AG20443 (cell line): ENCODE results near the gene LTB4R.

Experiments used
- DNase-seq: peaks from one replicate; pipeline ENCODE4 v3.0.0; 2012; ENCODE audit warnings: low spot score, mixed read lengths

LTB4R gene

GRCh38 chr14:24279301-24280186 is 31.8 kb upstream of the LTB4R start:
- peak; percentile 27 for DNase-seq

GRCh38 chr14:24280797-24281460 is 30.4 kb upstream of the LTB4R start:
- peak; percentile 57 for DNase-seq

- DNase-seq = no peak
Observed at GRCh38 chr14:24281636-24282035, 29.7 kb upstream of the LTB4R start.

- no peak for DNase-seq
Observed at GRCh38 chr14:24282736-24283135, 28.6 kb upstream of the LTB4R start.

GRCh38 chr14:24283796-24284460 is 27.4 kb upstream of the LTB4R start:
- DNase-seq = no peak

DNA sequence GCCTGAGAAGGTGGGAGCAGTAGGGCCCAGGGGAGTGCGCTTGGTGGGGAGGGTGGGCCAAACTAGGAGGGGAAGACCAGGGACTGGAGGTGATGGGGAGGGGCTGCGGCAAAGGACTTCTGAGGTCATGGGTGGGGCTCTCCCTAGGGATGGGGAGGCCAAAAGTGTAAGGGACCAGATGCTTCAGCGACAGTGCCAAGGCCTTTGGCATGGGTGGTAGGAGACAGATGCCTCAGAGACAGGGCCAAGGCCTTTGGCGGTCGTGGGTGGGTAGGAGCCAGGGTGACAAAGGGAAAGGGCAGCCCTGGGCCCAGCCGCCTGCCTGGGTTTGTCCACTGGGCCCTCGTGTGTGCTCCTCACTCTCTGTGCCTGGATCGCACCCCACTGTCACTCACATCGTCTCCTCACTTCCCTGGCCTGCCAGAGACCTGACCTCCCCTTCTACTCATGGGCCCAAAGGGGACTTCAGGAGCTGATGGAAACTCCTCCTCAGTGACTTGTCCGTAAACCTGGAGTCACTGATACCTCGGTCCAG is 26.7 kb upstream of the LTB4R start:
- no peak for DNase-seq

- DNase-seq = peak; percentile 63
Observed at GRCh38 chr14:24285351-24285750, 26.0 kb upstream of the LTB4R start.

GRCh38 chr14:24286996-24287395 is 24.3 kb upstream of the LTB4R start:
- no peak for DNase-seq

GRCh38 chr14:24289649-24290280 is 21.5 kb upstream of the LTB4R start:
- no peak for DNase-seq

- DNase-seq = no peak
Observed at GRCh38 chr14:24290746-24291145, 20.6 kb upstream of the LTB4R start.

DNA sequence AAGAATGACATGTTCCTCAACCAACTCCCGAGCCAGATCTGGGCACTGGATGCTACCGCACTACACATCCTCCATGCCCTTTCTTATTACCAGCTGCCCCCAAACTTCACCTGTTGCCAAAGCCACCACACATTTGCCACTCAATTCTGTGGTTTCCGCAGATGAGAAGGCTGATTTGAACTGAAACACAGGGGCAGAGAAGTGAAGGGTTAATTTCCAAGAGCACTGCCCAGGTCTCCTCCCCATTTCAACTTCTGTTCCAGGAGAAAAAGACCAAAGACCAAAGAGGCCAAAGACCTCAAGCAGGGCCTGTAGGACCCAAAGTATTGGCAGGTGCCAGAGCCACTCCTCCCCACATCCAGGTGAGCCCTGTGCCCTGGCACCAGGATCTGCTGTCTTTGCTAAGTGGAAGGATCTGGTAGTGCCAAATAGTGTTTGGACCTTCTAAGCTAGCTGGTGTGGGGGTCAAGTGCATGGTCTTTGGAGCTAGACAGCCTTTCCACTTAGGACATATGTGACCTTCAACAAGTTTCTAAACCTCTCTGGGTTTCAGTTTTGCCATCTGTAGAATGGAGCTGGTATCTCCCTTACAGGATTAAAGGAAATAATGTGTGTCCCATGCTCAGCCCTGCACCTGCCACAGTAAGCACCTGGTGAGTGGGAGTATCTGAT is 19.7 kb upstream of the LTB4R start:
- DNase-seq = no peak

DNA sequence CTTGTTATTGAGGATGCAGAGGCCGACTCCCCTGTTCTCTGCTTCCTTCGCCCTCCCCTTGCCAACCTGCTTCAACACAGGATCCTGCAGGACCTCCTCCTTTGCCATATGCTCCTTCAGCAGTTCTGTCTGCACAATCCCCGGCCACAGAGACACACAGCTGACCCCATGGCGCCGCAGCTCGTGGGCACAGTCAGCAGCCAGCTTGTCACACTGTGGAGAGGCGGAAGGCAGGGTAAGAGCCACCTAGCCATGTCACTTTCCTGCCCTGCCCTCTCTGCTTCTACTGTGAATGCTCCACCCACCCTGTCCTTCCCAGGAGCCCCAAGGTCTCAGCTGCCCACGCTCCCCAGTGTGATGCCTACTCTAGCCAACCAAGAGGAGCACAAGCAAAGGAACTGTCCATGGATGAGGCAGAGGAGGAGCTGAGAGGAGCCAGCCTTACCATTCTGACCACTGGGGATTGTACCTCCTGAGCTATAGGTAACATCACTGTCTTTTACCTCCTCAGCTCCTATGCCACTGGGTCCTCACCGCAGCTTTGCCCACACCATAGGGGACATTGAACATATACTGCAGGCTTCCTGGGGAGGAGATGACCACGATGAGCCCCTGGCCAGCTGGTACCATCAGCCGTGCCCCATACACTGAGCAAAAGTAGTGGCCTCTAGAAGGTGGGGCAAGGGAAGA is 19.0 kb upstream of the LTB4R start:
- DNase-seq = no peak

- no peak for DNase-seq
Observed at GRCh38 chr14:24293525-24293924, 17.8 kb upstream of the LTB4R start.

DNA sequence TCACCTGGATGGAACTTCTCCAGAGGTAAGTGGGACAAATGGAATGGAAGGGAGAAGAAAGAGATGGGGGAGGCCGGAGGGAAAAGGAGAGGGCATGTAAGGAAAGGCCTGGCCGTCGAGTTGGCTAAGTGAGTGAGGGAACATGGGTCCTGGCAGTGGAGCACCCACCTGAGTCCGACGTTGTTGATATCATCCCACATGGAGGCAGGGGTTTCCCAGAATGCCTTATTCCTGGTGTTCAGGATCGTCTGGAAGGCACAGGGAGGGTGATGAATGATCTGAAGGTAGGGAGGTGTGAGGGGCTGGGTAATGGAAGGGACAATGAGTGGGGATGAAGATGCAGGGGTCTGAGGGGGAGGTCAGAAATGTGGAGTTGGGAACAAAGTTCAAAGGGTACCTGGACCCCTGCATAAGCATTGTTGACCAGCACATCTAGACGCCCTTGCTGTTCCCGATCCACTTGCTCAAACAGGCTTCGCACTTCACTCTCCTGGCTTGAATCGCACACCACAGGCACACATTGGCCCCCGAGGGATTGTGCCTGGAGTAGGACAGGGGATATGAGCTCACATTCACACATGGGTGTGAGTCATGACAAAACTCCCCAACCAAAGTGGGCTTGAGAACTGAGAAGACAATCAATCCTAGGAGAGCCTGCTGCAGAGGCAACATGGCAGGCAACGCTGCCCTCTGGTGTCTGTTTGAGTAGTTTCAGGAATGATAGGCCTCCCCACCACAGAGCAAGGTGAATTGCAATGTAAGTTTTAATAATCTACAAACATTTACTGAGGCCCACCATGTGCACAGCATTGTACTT is 14.8 kb upstream of the LTB4R start:
- peak; percentile 90 for DNase-seq

GRCh38 chr14:24297190-24297964 is 13.9 kb upstream of the LTB4R start:
- no peak for DNase-seq

- DNase-seq = peak; percentile 79
Observed at GRCh38 chr14:24298892-24299254, 12.4 kb upstream of the LTB4R start.

DNA sequence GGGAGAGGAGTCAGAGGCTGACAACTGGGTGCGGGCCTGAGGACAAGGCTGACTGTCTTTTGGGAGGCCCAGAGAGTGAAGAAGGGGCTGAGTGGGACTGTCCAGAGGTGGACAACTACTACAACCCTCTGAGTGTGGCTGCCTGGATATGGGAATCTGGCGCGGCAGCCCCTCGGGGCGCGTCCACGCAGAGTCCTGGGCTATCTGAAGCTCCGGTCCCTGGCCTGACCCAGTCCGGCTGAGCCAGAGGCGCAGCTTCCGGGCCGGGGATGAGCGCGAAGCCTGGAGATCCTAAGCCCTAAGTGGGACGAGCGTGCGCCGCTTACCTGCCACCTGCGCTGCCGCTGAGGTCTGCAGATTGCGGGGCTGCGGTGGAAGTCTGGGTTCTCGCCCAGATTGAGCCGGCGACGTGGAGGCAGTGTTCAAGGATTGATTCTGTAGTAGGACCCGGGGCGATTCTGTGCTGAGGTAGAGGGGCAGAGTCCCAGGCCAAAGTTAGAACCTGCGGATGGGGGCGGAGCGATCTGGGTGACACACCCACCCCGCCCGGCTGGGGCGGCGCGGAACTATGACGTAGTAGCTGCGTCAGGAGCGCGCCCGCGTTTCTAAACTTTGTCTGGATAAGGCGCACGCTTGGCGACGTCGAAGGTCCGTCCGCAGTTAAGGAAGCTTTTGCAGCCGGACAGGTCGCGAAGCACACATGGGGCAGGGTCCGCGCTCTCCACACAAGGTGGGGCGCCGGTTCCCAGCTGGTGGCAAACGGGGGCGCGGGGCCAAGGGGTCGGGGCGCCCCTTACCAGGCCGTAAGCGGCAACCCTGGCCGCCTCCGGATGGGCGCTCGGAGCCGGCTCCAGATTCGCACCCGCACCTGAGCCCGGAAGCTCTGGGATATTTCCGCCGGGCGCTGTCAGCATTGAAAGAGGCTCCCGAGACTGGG is 11.8 kb upstream of the LTB4R start, which contains the start of the genes DHRS1 and NOP9:
Gene DHRS1, minus strand, starts transcription at position 526 of the 937 bp plus-strand sequence. CDS start 674 bp downstream, outside the sequence.
Gene NOP9, plus strand, starts transcription at position 596 of the 937 bp plus-strand sequence. Its CDS starts 105 bp downstream, at position 701.
- peak; percentile 97 for DNase-seq
